DOHH2 (cell line): ENCODE data around the gene ADAM19.

ENCODE experiments used
- H3F3A ChIP-seq: fragments of 200-600 bp; sonication (generic), shearing (Covaris generic); 2 replicates; pipeline ENCODE4 v1.6.0; 2016; ENCODE audit warnings: antibody characterized with exemption, mild to moderate bottlenecking; ENCODE audit not compliant: control insufficient read depth, insufficient read depth
- H3K27ac ChIP-seq: fragments of 200-600 bp; sonication (generic); 2 replicates; pipeline ENCODE4 v1.5.1; 2014; ENCODE audit warnings: low read depth, mild to moderate bottlenecking, low read length, moderate library complexity
- H3K27me3 ChIP-seq: fragments of 200-600 bp; sonication (generic); 2 replicates; pipeline ENCODE4 v1.6.1; 2014; ENCODE audit warnings: mild to moderate bottlenecking, low read length, mixed read lengths; ENCODE audit not compliant: control insufficient read depth
- H3K36me3 ChIP-seq: fragments of 200-600 bp; sonication (generic); 2 replicates; pipeline ENCODE4 v1.6.1; 2014; ENCODE audit warnings: mild to moderate bottlenecking, low read length, moderate library complexity, mixed read lengths; ENCODE audit not compliant: control insufficient read depth
- H3K4me1 ChIP-seq: fragments of 200-600 bp; sonication (generic); 2 replicates; pipeline ENCODE4 v1.6.1; 2014; ENCODE audit warnings: mild to moderate bottlenecking, low read length, mixed read lengths; ENCODE audit not compliant: control insufficient read depth
- H3K4me2 ChIP-seq: fragments of 200-600 bp; sonication (generic); 2 replicates; pipeline ENCODE4 v1.6.0; 2014; ENCODE audit warnings: mild to moderate bottlenecking, low read length, moderate library complexity
- H3K4me3 ChIP-seq: fragments of 200-600 bp; sonication (generic); 2 replicates; pipeline ENCODE4 v1.5.1; 2014; ENCODE audit warnings: mild to moderate bottlenecking, low read length, mixed read lengths
- H3K79me2 ChIP-seq: fragments of 200-600 bp; sonication (generic); 2 replicates; pipeline ENCODE4 v1.6.1; 2014; ENCODE audit warnings: mild to moderate bottlenecking, low read length, mixed read lengths; ENCODE audit not compliant: control insufficient read depth
- H3K9me2 ChIP-seq: fragments of 200-600 bp; sonication (generic); replicated peaks from 2 replicates; pipeline ENCODE4 v1.6.1; 2014; ENCODE audit warnings: mild to moderate bottlenecking, low read length, mixed read lengths; ENCODE audit not compliant: control insufficient read depth
- H3K9me3 ChIP-seq: fragments of 200-600 bp; sonication (generic); 2 replicates; pipeline ENCODE4 v1.6.1; 2014; ENCODE audit warnings: antibody characterized with exemption, low read length, mixed read lengths; ENCODE audit not compliant: control insufficient read depth, insufficient read depth
- H4K20me1 ChIP-seq: fragments of 200-600 bp; sonication (generic); 2 replicates; pipeline ENCODE4 v1.6.0; 2014; ENCODE audit warnings: low read depth, mild to moderate bottlenecking, antibody characterized with exemption, low read length, moderate library complexity; ENCODE audit not compliant: control insufficient read depth, insufficient read depth
- EZH2phosphoT487 ChIP-seq: fragments of 200-600 bp; sonication (generic); IDR thresholded peaks from 2 replicates; pipeline ENCODE4 v1.6.1; 2017; ENCODE audit warnings: borderline replicate concordance, mild to moderate bottlenecking, antibody characterized with exemption, low read length, moderate library complexity, mixed read lengths
- TF ChIP-seq, protein P1 (sequence below): fragments of 200-600 bp; sonication (generic); IDR thresholded peaks from one replicate; pipeline ENCODE4 v1.5.1; 2014; ENCODE audit warnings: antibody characterized with exemption, mild to moderate bottlenecking, low read depth, low read length; ENCODE audit not compliant: poor library complexity, severe bottlenecking

The ADAM19 gene

DNA sequence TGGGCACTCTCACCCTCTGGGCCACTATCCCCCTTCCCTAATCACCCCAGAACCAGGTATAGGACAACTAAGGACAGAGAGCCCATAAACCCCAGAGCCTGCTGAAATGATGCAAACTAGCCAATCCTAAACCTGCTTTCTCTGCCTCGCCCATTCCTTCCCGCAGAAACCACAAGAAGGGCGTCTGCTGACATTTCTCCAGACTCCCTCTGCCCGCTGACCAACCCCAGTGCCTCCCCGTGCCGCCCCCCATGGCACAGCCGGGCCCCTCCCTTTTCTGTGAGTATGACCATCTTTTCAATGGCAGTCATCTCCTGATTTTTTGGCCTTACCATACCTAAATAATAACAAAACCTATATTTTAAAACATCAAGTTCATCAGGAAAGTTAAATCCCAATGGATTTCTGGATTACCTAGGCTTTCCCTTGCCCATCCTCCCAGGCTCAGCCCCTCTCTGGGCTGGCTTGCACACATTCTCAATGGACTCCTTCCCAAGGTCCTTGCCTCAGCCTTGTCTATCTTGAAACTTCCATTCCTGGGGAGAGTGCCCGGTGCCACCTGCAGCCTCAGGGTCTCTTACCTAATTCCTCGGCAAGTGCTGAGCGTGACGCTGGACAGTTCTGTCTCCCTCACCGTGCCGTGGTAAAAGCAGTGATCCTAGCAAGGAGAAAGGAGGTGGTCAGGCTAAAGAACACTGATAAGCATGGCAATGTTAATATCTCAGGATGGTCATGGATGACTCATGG, 45.2 kb downstream of the ADAM19 start:
- TF ChIP-seq, protein P1, sequence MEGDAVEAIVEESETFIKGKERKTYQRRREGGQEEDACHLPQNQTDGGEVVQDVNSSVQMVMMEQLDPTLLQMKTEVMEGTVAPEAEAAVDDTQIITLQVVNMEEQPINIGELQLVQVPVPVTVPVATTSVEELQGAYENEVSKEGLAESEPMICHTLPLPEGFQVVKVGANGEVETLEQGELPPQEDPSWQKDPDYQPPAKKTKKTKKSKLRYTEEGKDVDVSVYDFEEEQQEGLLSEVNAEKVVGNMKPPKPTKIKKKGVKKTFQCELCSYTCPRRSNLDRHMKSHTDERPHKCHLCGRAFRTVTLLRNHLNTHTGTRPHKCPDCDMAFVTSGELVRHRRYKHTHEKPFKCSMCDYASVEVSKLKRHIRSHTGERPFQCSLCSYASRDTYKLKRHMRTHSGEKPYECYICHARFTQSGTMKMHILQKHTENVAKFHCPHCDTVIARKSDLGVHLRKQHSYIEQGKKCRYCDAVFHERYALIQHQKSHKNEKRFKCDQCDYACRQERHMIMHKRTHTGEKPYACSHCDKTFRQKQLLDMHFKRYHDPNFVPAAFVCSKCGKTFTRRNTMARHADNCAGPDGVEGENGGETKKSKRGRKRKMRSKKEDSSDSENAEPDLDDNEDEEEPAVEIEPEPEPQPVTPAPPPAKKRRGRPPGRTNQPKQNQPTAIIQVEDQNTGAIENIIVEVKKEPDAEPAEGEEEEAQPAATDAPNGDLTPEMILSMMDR: no peak
- no peak for TF ChIP-seq EZH2phosphoT487
- Histone ChIP-seq H3K4me1 (peaks cover 5% of the 10 kb centered on the region; the same call in 1 of the 2 replicates), H3K27me3 (no peaks in the 10 kb centered on the region), H3K36me3 (peaks cover 95% of the 10 kb centered on the region), H3K4me3 (no peak overlapping the region), H3K9me2 (no peaks in the 10 kb centered on the region), H4K20me1 (no peaks in the 10 kb centered on the region), H3K79me2 (peaks cover 60% of the 10 kb centered on the region), H3F3A (no peaks in the 10 kb centered on the region), H3K27ac (no peak overlapping the region), H3K9me3 (no peaks in the 10 kb centered on the region), H3K4me2 (no peak overlapping the region)

DNA sequence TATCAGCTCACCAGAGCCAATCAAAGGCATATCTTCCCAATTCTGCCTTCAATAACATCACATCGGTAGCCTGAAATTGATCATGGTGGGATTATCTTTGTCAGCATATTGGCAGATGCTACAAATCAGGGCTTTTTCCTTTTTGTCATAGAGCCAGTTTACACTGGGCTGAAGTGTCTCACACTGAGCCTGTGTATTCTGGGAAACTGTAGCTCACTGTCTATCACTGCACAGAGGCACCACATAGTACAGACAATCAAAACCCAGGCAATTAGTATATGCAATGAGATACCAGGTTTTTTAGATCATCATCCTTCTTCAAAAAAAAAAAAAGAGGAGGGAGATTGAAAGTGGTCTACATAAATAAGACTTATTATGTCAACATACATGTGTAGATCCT, 46.6 kb downstream of the ADAM19 start:
- Histone ChIP-seq H3K27me3 (no peaks in the 10 kb centered on the region), H3F3A (no peaks in the 10 kb centered on the region), H3K9me2 (no peaks in the 10 kb centered on the region), H3K4me2 (no peak overlapping the region), H3K27ac (no peak overlapping the region), H3K4me3 (no peak overlapping the region), H3K4me1 (peaks cover 5% of the 10 kb centered on the region; the same call in 1 of the 2 replicates), H3K79me2 (peaks cover 68% of the 10 kb centered on the region), H4K20me1 (no peaks in the 10 kb centered on the region), H3K36me3 (peaks cover 95% of the 10 kb centered on the region), H3K9me3 (no peaks in the 10 kb centered on the region)
- no peak for TF ChIP-seq EZH2phosphoT487
- TF ChIP-seq, protein P1: no peak

DNA sequence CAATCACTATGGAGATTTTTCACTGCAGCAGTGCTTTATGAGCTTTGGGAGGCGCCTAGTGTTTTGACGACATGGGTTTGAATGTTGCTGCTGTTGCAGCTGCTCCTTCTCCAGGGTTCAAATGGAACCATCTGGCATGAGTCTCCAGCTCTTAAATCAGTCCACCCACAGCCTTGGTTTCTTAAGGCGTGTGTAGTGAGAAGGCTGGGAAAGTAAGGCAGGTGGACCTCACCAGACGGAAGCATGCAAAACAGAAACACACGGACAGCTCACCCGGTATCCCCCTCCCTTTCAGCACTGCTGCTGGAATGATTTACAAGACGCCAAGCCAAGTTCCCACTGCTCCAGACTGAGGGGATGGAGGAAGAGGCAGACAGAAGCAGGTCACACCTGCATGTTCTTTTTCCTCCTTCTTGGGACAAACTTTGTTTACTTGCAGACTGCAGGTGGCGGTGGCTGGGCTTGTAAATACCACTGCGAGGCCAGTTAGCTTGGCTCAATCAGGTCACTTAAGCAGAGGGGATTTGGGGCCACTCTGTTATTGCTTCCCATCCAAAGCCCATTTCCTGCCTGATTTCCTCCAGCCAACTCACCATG, 47.4 kb downstream of the ADAM19 start:
- H3K9me3 ChIP-seq: no peaks in the 10 kb centered on the region
- H3F3A ChIP-seq: no peaks in the 10 kb centered on the region
- peaks cover 95% of the 10 kb centered on the region for H3K36me3 ChIP-seq

More for the DNA sequence above, 47.4 kb downstream of the ADAM19 start:
- Histone ChIP-seq H3K4me1 (peaks cover 5% of the 10 kb centered on the region; the same call in 1 of the 2 replicates), H3K4me2 (no peak overlapping the region), H3K79me2 (peaks cover 72% of the 10 kb centered on the region), H3K27me3 (no peaks in the 10 kb centered on the region), H3K27ac (no peak overlapping the region), H4K20me1 (no peaks in the 10 kb centered on the region), H3K9me2 (no peaks in the 10 kb centered on the region), H3K4me3 (no peak overlapping the region)
- no peak for TF ChIP-seq EZH2phosphoT487
- TF ChIP-seq, protein P1: no peak
